HepG2 (cell line): Measurements from ENCODE around the gene PLD4.

Source experiments
- ARNT ChIP-seq: fragments of 450-650 bp; IDR thresholded peaks from 2 replicates; pipeline ENCODE4 v1.6.1; 2017
- BCLAF1 ChIP-seq: fragments of 450-650 bp; IDR thresholded peaks from 2 replicates; pipeline ENCODE4 v1.6.1; 2017; ENCODE audit warnings: mild to moderate bottlenecking
- EP300 ChIP-seq, 3 experiments: sonication (generic) in 1 of 3; formaldehyde crosslinking in 1 of 3; IDR thresholded peaks; 2 replicates each; pipeline versions ENCODE4 v1.5.1 to v1.6.1; 2011 to 2020; ENCODE audit warnings: low read depth in 2 of 3, low read length in 2 of 3, borderline replicate concordance in 1 of 3, improper control_type of control experiment in 1 of 3, mild to moderate bottlenecking in 1 of 3, missing genetic modification reagents in 1 of 3, moderate library complexity in 1 of 3
- MTF1 ChIP-seq: sonication (generic); formaldehyde crosslinking; IDR thresholded peaks from 2 replicates; pipeline ENCODE4 v1.5.0; 2020; ENCODE audit warnings: missing genetic modification reagents
- NFE2L2 ChIP-seq: fragments of 150-350 bp; IDR thresholded peaks from 2 replicates; pipeline ENCODE4 v1.6.1; 2014; ENCODE audit warnings: low read length
- POLR2A ChIP-seq, 2 experiments: IDR thresholded peaks; 2 replicates each; pipeline ENCODE4 v1.6.1; 2011; ENCODE audit warnings: low read depth in 2 of 2, low read length in 2 of 2, mild to moderate bottlenecking in 1 of 2, moderate library complexity in 1 of 2; ENCODE audit not compliant: insufficient read depth in 1 of 2
- RFXANK ChIP-seq: IDR thresholded peaks from 2 replicates; pipeline ENCODE4 v1.6.1; 2016
- TFDP1 ChIP-seq: IDR thresholded peaks from 2 replicates; pipeline ENCODE4 v1.6.1; 2016; ENCODE audit warnings: missing compliant biosample characterization, missing genetic modification reagents, borderline replicate concordance
- ZFX ChIP-seq: sonication (generic); formaldehyde crosslinking; IDR thresholded peaks from 2 replicates; pipeline ENCODE4 v1.4.0; 2020; ENCODE audit warnings: mild to moderate bottlenecking, low read depth, missing genetic modification reagents, moderate library complexity
- ZMAT3 ChIP-seq: sonication (generic); formaldehyde crosslinking; conservative IDR thresholded peaks from 2 replicates; pipeline ENCODE4 v1.7.0; 2021; ENCODE audit warnings: missing genetic modification reagents
- ZSCAN30 ChIP-seq: sonication (generic); formaldehyde crosslinking; IDR thresholded peaks from 2 replicates; pipeline ENCODE4 v1.5.0; 2020; ENCODE audit warnings: mild to moderate bottlenecking, missing genetic modification reagents

- TF ChIP-seq ZMAT3 (CRISPR knock-in tag) (no peak), ZFX (no peak), POLR2A (IDR thresholded peaks at IDR 0.05; ENCODE audit: insufficient read depth in 1 of 2, low read depth in 2 of 2, low read length in 2 of 2) (no peak), EP300 (IDR thresholded peaks at IDR 0.05; ENCODE audit: low read depth in 2 of 2, low read length in 2 of 2) (no peak), EP300 (CRISPR knock-in tag; IDR thresholded peaks at IDR 0.05; ENCODE audit: borderline replicate concordance) (no peak), BCLAF1 (no peak), ARNT (no peak), ZSCAN30 (CRISPR knock-in tag) (no peak), NFE2L2 (no peak), MTF1 (CRISPR knock-in tag) (no peak), TFDP1 (CRISPR knock-in tag) (no peak), RFXANK (no peak)
Observed at GRCh38 chr14:104926619-104927431, 2.1 kb downstream of the PLD4 start.
